HT-29 (cell line): ENCODE data around the gene CSTB. TPM values are rescaled to one million over a fixed set of nuclear protein-coding genes. Genes with fewer than 3 reads are reported as not detected.
A peak's percentile ranks its signal among the peaks of the same experiment; 100 is the strongest.
"Not testable (repeated sequence)": the region's sequence is repeated elsewhere in the genome, so short reads cannot be mapped to it uniquely, and the experiment has no call there.

Experiments
- DNase-seq: peaks from one replicate; pipeline ENCODE4 v3.0.0-alpha.2; 2015; ENCODE audit warnings: low spot score
- total RNA-seq: library from RNA; depleted of rRNA; stranded (reverse); fragments of >200 nt; shearing (Covaris generic); gene quantifications from 2 replicates; pipeline ENCODE4 v1.2.3, GENCODE V29; 2014; rRNA removed

Gene CSTB, protein sequence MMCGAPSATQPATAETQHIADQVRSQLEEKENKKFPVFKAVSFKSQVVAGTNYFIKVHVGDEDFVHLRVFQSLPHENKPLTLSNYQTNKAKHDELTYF
- 49.7 and 55.0 TPM in 2 replicates for total RNA-seq

- peak; percentile 62 for DNase-seq
These were observed at the start of gene CSTB for GRCh38 chr21:43775795-43776430. TSS of gene CSTB (minus strand) at chr21:43776308. CDS start at chr21:43776269, 39 bp downstream.

- DNase-seq = no peak
These were observed 49.3 kb upstream of the CSTB start for GRCh38 chr21:43825242-43825935.

GRCh38 chr21:43824333-43825241 is 48.5 kb upstream of the CSTB start:
- no peak for DNase-seq

DNA sequence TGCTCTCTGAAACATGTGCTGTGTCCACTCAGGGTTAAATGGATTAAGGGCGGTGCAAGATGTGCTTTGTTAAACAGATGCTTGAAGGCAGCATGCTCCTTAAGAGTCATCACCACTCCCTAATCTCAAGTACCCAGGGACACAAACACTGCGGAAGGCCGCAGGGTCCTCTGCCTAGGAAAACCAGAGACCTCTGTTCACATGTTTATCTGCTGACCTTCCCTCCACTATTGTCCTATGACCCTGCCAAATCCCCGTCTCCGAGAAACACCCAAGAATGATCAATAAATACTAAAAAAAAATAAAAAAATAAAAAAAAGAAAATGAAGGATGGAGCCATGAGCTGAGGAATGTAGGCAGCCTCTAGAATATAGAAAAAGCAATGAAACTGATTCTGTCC is 46.6 kb upstream of the CSTB start:
- DNase-seq = not testable (repeated sequence)

GRCh38 chr21:43822166-43822565 is 46.1 kb upstream of the CSTB start:
- DNase-seq = not testable (repeated sequence)

DNA sequence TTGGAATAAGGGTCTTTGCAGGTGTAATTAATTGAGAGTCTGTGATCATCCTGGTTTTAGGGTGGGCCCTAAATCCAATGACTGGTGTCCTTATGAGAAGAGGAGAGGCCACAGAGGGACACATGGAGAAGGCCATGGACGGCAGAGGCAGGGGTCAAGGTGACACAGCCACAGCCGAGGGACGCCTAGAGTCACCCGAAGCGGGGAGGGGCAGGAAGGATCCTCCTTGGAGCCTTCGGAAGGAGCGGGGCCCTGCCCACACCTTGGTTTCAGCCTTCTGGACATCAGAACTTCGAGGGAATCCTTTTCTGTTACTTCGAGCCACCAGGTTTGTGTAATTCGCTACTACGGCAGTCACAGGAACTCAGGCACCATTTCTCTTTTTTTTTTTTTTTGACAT is 44.4 kb upstream of the CSTB start:
- DNase-seq = no peak

DNA sequence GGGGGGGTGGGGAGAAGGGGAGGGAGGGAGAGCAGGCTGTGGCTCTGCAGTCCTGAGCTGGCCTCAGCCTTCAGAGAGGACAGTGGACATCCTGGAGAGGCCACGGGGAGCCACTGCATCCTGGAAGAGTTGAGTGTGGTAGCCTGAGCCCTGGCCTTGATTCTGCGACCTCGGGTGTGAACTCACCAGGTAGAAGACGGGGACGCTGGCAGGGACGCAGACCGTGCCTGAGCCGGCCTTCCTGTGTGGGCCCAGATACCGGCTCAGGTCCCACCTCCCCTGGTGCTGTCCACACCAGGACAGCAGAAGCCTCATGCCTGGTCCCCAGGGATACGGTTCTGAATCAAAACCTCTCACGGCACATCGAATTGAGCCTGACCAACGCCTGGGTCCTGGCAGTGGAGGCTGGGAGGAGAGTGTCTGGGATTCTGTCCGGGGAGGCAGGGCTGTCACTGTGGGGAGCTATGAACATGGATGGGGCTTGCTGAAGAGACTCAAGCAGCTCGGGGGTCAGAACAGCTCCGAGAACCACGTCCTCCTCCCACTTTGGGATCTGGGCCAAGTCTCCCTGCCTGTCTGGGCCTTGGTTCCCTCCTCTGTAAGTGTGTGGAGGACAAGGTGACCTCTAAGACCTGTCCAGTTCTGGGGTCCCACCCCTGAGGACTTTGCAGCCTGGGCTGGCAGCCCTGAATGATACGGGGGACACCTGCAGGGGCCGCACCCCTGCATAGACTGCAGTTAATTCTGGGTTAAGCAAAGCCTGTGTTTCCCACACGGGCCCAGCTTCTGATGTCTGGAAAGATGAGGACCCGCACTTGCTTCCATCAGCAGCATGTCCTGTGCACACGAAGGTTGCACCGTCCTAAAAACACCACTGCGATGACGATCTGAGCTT is 43.6 kb upstream of the CSTB start:
- DNase-seq = no peak

DNA sequence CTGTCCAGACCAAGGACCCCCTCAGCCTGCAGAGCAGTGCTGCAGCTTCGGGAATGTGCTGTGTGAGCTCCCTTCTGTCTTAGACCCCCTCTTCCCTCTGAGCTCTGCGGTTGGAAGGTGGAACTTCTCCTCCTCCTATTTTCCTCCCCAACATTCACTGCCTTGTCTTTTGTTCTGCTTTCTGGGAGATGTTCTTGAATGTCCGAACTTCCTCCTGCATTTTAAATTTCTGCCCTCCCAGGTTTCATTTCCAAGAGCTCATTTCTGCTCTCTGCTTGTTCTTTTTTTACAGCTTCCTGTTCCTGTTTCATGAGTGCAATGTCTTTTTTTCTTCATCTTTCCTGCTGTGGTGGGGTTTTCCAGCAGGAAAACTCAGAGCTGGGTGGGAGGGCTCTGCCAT is 42.6 kb upstream of the CSTB start:
- DNase-seq = no peak

GRCh38 chr21:43817157-43818086 is 41.3 kb upstream of the CSTB start:
- DNase-seq = no peak

DNA sequence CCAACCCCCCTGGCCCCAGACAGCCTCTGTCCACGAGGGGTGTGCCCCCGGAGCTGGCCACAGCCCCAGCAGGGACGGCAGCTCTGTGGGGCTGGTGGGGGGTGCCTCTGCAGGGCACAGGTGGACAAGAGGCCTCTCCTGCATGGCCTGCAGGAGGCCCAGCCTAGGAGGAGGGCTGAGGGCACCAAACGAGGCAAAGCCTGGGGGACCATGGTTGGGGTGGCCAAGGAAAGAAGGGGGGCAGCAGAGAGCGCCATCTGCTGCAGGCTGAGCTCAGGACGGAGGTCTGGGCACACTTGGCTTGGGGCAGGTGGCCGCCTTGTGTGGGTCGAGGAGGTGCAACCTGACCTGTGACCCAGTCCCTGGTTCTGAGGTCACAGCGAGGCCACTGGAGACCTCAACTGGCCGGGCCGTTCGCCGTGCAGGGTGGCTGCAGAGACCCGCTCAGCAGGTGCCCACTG is 40.5 kb upstream of the CSTB start:
- DNase-seq = no peak

- DNase-seq = no peak
These were observed 39.9 kb upstream of the CSTB start for GRCh38 chr21:43815991-43816390.

DNA sequence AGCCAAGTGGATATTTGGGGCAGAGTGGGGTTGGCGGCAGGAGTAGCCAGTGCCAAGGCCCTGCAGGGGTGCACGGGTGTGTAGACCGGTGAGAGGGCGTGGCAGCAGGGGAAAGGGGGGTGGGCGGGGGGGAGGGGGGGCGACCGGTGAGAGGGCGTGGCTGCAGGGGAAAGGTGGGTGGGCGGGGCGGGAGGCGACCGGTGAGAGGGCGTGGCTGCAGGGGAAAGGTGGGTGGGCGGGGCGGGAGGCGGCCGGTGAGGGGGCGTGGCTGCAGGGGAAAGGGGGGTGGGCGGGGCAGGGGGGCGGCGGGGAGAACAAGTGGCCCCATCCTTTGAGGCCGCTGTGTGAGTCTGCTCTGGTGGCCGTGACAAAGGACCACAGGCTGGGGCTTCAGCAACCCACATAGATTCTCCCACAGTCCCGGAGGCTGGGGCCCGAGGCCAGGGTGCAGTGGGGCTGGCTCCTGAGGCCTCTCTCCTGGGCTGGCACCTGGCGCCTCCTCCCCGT is 39.1 kb upstream of the CSTB start:
- no peak for DNase-seq

DNA sequence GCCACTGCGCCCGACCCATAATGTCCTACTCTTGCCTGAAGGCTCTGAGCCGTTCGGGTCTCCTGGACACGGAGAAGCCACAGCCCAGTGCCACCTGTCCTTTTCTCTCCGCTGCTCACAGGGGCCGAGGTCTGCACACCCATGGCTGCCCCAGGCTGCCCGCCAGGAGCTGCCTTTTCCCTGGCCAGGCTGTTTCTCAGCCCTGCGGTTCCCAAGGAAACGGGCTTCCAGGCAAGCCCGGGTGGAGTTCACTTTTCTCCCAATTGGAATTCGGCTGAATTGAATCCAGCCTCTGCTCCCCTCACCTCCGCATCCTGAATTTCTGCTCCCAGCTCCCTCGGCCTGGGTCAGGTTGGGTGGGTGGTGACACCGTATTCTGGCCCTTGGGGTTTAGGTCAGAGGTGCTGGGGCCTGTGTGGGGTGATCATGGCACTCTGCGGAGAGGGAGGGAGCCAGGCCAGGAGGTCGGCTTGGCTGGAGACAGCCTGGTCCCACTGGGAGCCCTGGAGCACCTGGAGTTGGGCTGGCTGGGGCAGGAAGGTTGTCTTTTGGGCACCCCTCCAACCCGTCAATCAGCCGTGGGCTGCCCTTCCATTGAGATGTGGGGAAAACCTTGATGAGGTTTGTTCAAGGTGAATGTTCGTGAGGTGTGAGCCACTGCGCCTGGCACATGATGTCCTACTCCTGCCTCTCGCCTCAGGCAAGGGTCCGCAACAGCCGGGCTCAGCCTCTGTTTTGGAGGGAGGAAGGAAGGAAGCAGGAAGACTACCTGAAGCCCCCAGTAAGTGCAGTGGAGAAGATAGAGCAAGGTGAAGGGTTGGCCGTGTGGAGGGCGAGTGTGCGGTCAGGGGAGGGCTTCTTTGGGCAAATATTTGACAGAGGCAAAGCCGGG is 38.4 kb upstream of the CSTB start:
- no peak for DNase-seq

DNA sequence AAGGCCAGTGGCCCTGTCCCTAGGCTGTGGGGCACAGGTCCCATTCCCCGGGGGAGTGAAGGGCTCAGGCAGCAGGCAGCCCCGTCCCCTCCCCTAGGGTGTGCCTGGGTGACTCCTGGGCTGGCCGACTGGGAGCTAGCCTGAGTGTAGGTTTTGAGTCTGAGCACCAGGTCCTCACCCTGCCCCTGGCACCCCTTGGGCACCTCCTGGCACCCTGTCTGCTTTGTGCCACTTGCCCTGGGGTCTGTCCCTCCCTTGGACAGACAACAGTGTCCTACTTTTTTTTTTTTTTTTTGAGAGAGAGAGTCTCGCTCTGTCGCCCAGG is 37.5 kb upstream of the CSTB start:
- no peak for DNase-seq

- no peak for DNase-seq
These were observed 37.0 kb upstream of the CSTB start for GRCh38 chr21:43812957-43813655.

- DNase-seq = no peak
These were observed 36.2 kb upstream of the CSTB start for GRCh38 chr21:43812139-43812821.
